Psoas muscle (tissue), 8 donors: ENCODE measurements around the gene C4B. TPM values are rescaled to one million over a fixed set of nuclear protein-coding genes. Genes with fewer than 3 reads are reported as not detected.

ENCODE experiments used
- ATAC-seq, 4 donors: fragments of 200-7000 bp; cut with Tn5 transposase; one replicate each; pipeline ENCODE4 v1.9.1; 2020; ENCODE audit warnings: moderate library complexity in 3 of 4, mild to moderate bottlenecking in 2 of 4
- DNase-seq, 2 donors: peaks; one replicate each; pipeline ENCODE4 v3.0.0-alpha.2; 2020
- H3K27ac ChIP-seq: fragments of 200-600 bp; one replicate; pipeline ENCODE4 v1.8.0; 2022
- H3K27me3 ChIP-seq, 3 donors: fragments of 200-600 bp in 1 of 3; one replicate each; pipeline versions ENCODE4 v1.6.1 to v1.8.0; 2013 to 2022; ENCODE audit warnings: low read length in 2 of 3, mild to moderate bottlenecking in 2 of 3, moderate library complexity in 1 of 3; ENCODE audit not compliant: insufficient read depth in 3 of 3
- H3K36me3 ChIP-seq, 2 donors: fragments of 200-600 bp in 1 of 2; one replicate each; pipeline versions ENCODE4 v1.6.1 to v1.8.0; 2013 to 2022; ENCODE audit warnings: low read depth in 1 of 2, mild to moderate bottlenecking in 1 of 2, moderate library complexity in 1 of 2; ENCODE audit not compliant: insufficient read depth in 1 of 2
- H3K4me1 ChIP-seq: fragments of 200-600 bp; one replicate; pipeline ENCODE4 v1.8.0; 2022
- H3K4me3 ChIP-seq: fragments of 200-600 bp; one replicate; pipeline ENCODE4 v1.8.0; 2022; ENCODE audit warnings: mild to moderate bottlenecking
- H3K9me3 ChIP-seq: fragments of 200-600 bp; one replicate; pipeline ENCODE4 v1.8.0; 2022
- CTCF ChIP-seq: fragments of 200-600 bp; IDR thresholded peaks from one replicate; pipeline ENCODE4 v1.8.0; 2022; ENCODE audit warnings: antibody characterized with exemption
- WGBS, 3 donors: extraction: QIAGEN DNeasy Blood & Tissue Kit; methylation state at CpG; one replicate each; pipeline versions ENCODE4 v1.1.6 to v1.1.7; 2013; 5-methylcytosine and 5-hydroxymethylcytosine counted together
- intact Hi-C, 2 donors: fragments of 100-400 bp; cut with DNase I; formaldehyde crosslinking; loops; one replicate each; pipeline versions ENCODE4 v1.11.0 to v1.14.2; 2022
- polyA plus RNA-seq, 3 donors: library from polyadenylated mRNA; stranded (reverse); fragments of 200-250 nt; gene quantifications; one replicate each; pipeline ENCODE4 v1.2.3, GENCODE V29; 2013
- total RNA-seq, 4 donors: library from RNA; stranded (reverse); fragmentation: NEBNext Ultra II Directional in 2 of 4; extraction: Animal tissue kit (Norgen Biotek cat#: 25700) in 2 of 4; gene quantifications; one replicate each; pipeline versions ENCODE4 v1.2.1 to v1.2.4, GENCODE V29; 2021 to 2023
- donor health status: healthy with polysubstance abuse.
- donor health status: DM: no; HTN: no; CAD: no; lungs with moderate emphysema.
- donor health status: Bipolar disorder and iron deficiency.
- donor health status: healthy.
- donor health status: DM: yes; HTN: yes; CAD: no.
- donor health status: DM: no; HTN: no; CAD: no.
- donor health status: DM: no; HTN: no; CAD: no.
- donor health status: DM: yes; HTN: yes; CAD: no.

C4B gene
- total and polyA plus RNA-seq, 7 donors, result 2.6 to 12.6 (median 5.6) TPM

GRCh38 chr6:32084780-32085179 is 70.2 kb downstream of the C4B start:
- 87 to 100% (median 97%) methylated on average over 2 of the region's 2 CpGs for WGBS, 3 donors
- TF ChIP-seq CTCF, result no peak
- ATAC-seq, result no peak
- DNase-seq, result no peak
- Histone ChIP-seq H3K27ac (no peak overlapping the region), H3K36me3 (no peaks in the 10 kb centered on the region), H3K4me3 (no peak overlapping the region), H3K9me3 (no peaks in the 10 kb centered on the region), H3K27me3 (peaks cover 0 to 22% (median 10%) of the 10 kb centered on the region in 3 donors), H3K4me1 (peaks cover 5% of the 10 kb centered on the region)
- intact Hi-C loops, result no loop called here

Other genes starting within 250 kb of the C4B start
- 1 to 10 TPM; 5.2 to 8.0 (median 7.5) TPM for gene VWA7, start 237.5 kb upstream of the C4B start, total RNA-seq
- 1 to 10 TPM in 2 of 3 donors, under 1 TPM in 1; 0.76 to 3.5 (median 1.8) TPM for gene VWA7, start 237.5 kb upstream of the C4B start, polyA plus RNA-seq
- gene VARS1, start 219.0 kb upstream of the C4B start, total RNA-seq, result 100 to 1,000 TPM in 1 of 4 donors, 10 to 100 TPM in 3; 53.2 to 108 (median 76.1) TPM
- gene VARS1, start 219.0 kb upstream of the C4B start, polyA plus RNA-seq, result 10 to 100 TPM; 43.9 to 70.4 (median 57.4) TPM
- gene LSM2, start 207.8 kb upstream of the C4B start, total RNA-seq, result 10 to 100 TPM; 19.5 to 42.9 (median 28.7) TPM
- 10 to 100 TPM; 35.3 to 92.1 (median 44.2) TPM for gene LSM2, start 207.8 kb upstream of the C4B start, polyA plus RNA-seq
- 1 to 10 TPM; 2.5 to 6.2 (median 4.4) TPM for gene HSPA1L, start 199.5 kb upstream of the C4B start, total RNA-seq
- gene HSPA1L, start 199.5 kb upstream of the C4B start, polyA plus RNA-seq, result 10 to 100 TPM in 1 of 3 donors, 1 to 10 TPM in 1, under 1 TPM in 1; 0.86 to 23.1 (median 3.3) TPM
- 100 to 1,000 TPM; 241 to 940 (median 407) TPM for gene HSPA1A, start 199.3 kb upstream of the C4B start, total RNA-seq
- 100 to 1,000 TPM in 2 of 3 donors, 10 to 100 TPM in 1; 37.1 to 319 (median 203) TPM for gene HSPA1A, start 199.3 kb upstream of the C4B start, polyA plus RNA-seq
- gene HSPA1B, start 187.1 kb upstream of the C4B start, total RNA-seq, result 100 to 1,000 TPM; 199 to 721 (median 347) TPM
- gene HSPA1B, start 187.1 kb upstream of the C4B start, polyA plus RNA-seq, result 100 to 1,000 TPM in 2 of 3 donors, 10 to 100 TPM in 1; 19.4 to 148 (median 104) TPM
- gene NEU1, start 152.0 kb upstream of the C4B start, total RNA-seq, result 10 to 100 TPM; 14.2 to 20.6 (median 18.6) TPM
- gene NEU1, start 152.0 kb upstream of the C4B start, polyA plus RNA-seq, result 10 to 100 TPM; 25.2 to 39.8 (median 29.4) TPM
- under 1 TPM in 2 of 4 donors, not detected in 2; 0.23 to 0.24 TPM for gene SLC44A4, start 135.8 kb upstream of the C4B start, total RNA-seq
- under 1 TPM; 0.03 to 0.14 (median 0.08) TPM for gene SLC44A4, start 135.8 kb upstream of the C4B start, polyA plus RNA-seq
- 10 to 100 TPM in 1 of 4 donors, 1 to 10 TPM in 3; 6.8 to 14.2 (median 7.7) TPM for gene EHMT2, start 117.1 kb upstream of the C4B start, total RNA-seq
- gene EHMT2, start 117.1 kb upstream of the C4B start, polyA plus RNA-seq, result 10 to 100 TPM in 2 of 3 donors, 1 to 10 TPM in 1; 8.4 to 20.8 (median 13.4) TPM
- 1 to 10 TPM; 1.1 to 2.6 (median 1.8) TPM for gene ZBTB12, start 112.7 kb upstream of the C4B start, total RNA-seq
- gene ZBTB12, start 112.7 kb upstream of the C4B start, polyA plus RNA-seq, result 1 to 10 TPM; 2.2 to 4.6 (median 2.9) TPM
- gene C2, start 87.1 kb upstream of the C4B start, total RNA-seq, result 1 to 10 TPM; 1.5 to 5.5 (median 3.5) TPM
- gene C2, start 87.1 kb upstream of the C4B start, polyA plus RNA-seq, result 1 to 10 TPM in 1 of 3 donors, under 1 TPM in 2; 0.77 to 1.2 (median 0.99) TPM
- gene CFB, start 68.7 kb upstream of the C4B start, total RNA-seq, result 1 to 10 TPM; 2.5 to 5.8 (median 3.4) TPM
- gene CFB, start 68.7 kb upstream of the C4B start, polyA plus RNA-seq, result 1 to 10 TPM; 1.6 to 2.3 (median 1.8) TPM
- gene NELFE, start 55.8 kb upstream of the C4B start, total RNA-seq, result 10 to 100 TPM; 47.2 to 52.3 (median 48.7) TPM
- gene NELFE, start 55.8 kb upstream of the C4B start, polyA plus RNA-seq, result 10 to 100 TPM; 44.3 to 86.9 (median 85.4) TPM
- 10 to 100 TPM; 27.9 to 31.0 (median 29.2) TPM for gene SKIC2, start 55.6 kb upstream of the C4B start, total RNA-seq
- gene SKIC2, start 55.6 kb upstream of the C4B start, polyA plus RNA-seq, result 10 to 100 TPM; 26.9 to 36.6 (median 31.8) TPM
- gene DXO, start 42.7 kb upstream of the C4B start, total RNA-seq, result 10 to 100 TPM in 2 of 4 donors, 1 to 10 TPM in 2; 7.4 to 12.9 (median 9.9) TPM
- gene DXO, start 42.7 kb upstream of the C4B start, polyA plus RNA-seq, result 10 to 100 TPM in 1 of 3 donors, 1 to 10 TPM in 2; 8.0 to 20.6 (median 9.2) TPM
- gene C4A, start 32.7 kb upstream of the C4B start, total RNA-seq, result 10 to 100 TPM in 3 of 4 donors, 1 to 10 TPM in 1; 5.6 to 13.2 (median 10.9) TPM
- 1 to 10 TPM; 3.0 to 3.2 (median 3.1) TPM for gene C4A, start 32.7 kb upstream of the C4B start, polyA plus RNA-seq
- gene CYP21A2, start 23.6 kb downstream of the C4B start, total RNA-seq, result 1 to 10 TPM in 1 of 4 donors, under 1 TPM in 1, not detected in 2; 0.19 to 9.9 TPM
- gene CYP21A2, start 23.6 kb downstream of the C4B start, polyA plus RNA-seq, result under 1 TPM in 2 of 3 donors, not detected in 1; 0.05 to 0.10 TPM
- 10 to 100 TPM; 14.5 to 26.1 (median 23.9) TPM for gene TNXB, start 94.5 kb downstream of the C4B start, total RNA-seq
- gene TNXB, start 94.5 kb downstream of the C4B start, polyA plus RNA-seq, result 10 to 100 TPM in 1 of 3 donors, 1 to 10 TPM in 2; 7.0 to 13.6 (median 9.1) TPM
- 10 to 100 TPM; 17.2 to 23.8 (median 19.9) TPM for gene ATF6B, start 113.5 kb downstream of the C4B start, total RNA-seq
- 10 to 100 TPM; 13.0 to 35.2 (median 15.1) TPM for gene ATF6B, start 113.5 kb downstream of the C4B start, polyA plus RNA-seq
- 1 to 10 TPM; 2.1 to 4.3 (median 4.1) TPM for gene FKBPL, start 115.5 kb downstream of the C4B start, total RNA-seq
- gene FKBPL, start 115.5 kb downstream of the C4B start, polyA plus RNA-seq, result 10 to 100 TPM in 1 of 3 donors, 1 to 10 TPM in 2; 8.2 to 12.2 (median 9.9) TPM
- under 1 TPM; 0.08 to 0.51 (median 0.16) TPM for gene PRRT1, start 137.1 kb downstream of the C4B start, total RNA-seq
- gene PRRT1, start 137.1 kb downstream of the C4B start, polyA plus RNA-seq, result under 1 TPM; 0.22 to 0.28 (median 0.26) TPM
- gene PPT2, start 139.3 kb downstream of the C4B start, total RNA-seq, result 10 to 100 TPM; 11.3 to 15.1 (median 14.0) TPM
- 10 to 100 TPM; 12.5 to 28.3 (median 18.0) TPM for gene PPT2, start 139.3 kb downstream of the C4B start, polyA plus RNA-seq
- gene EGFL8, start 149.8 kb downstream of the C4B start, total RNA-seq, result 1 to 10 TPM; 2.0 to 7.0 (median 3.7) TPM
- gene EGFL8, start 149.8 kb downstream of the C4B start, polyA plus RNA-seq, result 1 to 10 TPM; 2.1 to 4.0 (median 3.6) TPM
- gene AGPAT1, start 161.3 kb downstream of the C4B start, total RNA-seq, result 10 to 100 TPM; 36.8 to 59.8 (median 47.7) TPM
- 10 to 100 TPM; 35.0 to 77.8 (median 38.0) TPM for gene AGPAT1, start 161.3 kb downstream of the C4B start, polyA plus RNA-seq
- 10 to 100 TPM; 52.0 to 91.1 (median 57.0) TPM for gene RNF5, start 163.6 kb downstream of the C4B start, total RNA-seq
- gene RNF5, start 163.6 kb downstream of the C4B start, polyA plus RNA-seq, result 100 to 1,000 TPM; 110 to 122 (median 113) TPM
- gene AGER, start 169.5 kb downstream of the C4B start, total RNA-seq, result 1 to 10 TPM in 3 of 4 donors, under 1 TPM in 1; 0.85 to 2.0 (median 1.4) TPM
- 1 to 10 TPM in 1 of 3 donors, under 1 TPM in 2; 0.79 to 1.7 (median 0.91) TPM for gene AGER, start 169.5 kb downstream of the C4B start, polyA plus RNA-seq
- gene PBX2, start 175.4 kb downstream of the C4B start, total RNA-seq, result 10 to 100 TPM; 36.1 to 46.7 (median 37.5) TPM
- 10 to 100 TPM; 20.4 to 27.4 (median 22.1) TPM for gene PBX2, start 175.4 kb downstream of the C4B start, polyA plus RNA-seq
- gene GPSM3, start 177.8 kb downstream of the C4B start, total RNA-seq, result 1 to 10 TPM; 1.7 to 5.1 (median 3.5) TPM
- gene GPSM3, start 177.8 kb downstream of the C4B start, polyA plus RNA-seq, result 1 to 10 TPM; 1.5 to 2.7 (median 2.6) TPM
- 10 to 100 TPM; 11.3 to 16.6 (median 13.7) TPM for gene NOTCH4, start 209.3 kb downstream of the C4B start, total RNA-seq
- gene NOTCH4, start 209.3 kb downstream of the C4B start, polyA plus RNA-seq, result 10 to 100 TPM in 2 of 3 donors, 1 to 10 TPM in 1; 9.7 to 19.5 (median 10.4) TPM